Sigmoid colon (tissue), 3 donors: ENCODE results near the gene TMEM214.

ENCODE experiments used
- CTCF ChIP-seq, 4 experiments: fragments of 450-650 bp in 3 of 4; fragments of 200-600 bp in 1 of 4; IDR thresholded peaks; one replicate each; pipeline ENCODE4 v1.5.1; 2016 to 2019; ENCODE audit warnings: antibody characterized with exemption in 4 of 4, mild to moderate bottlenecking in 3 of 4, moderate library complexity in 2 of 4
- POLR2A ChIP-seq, 2 donors: fragments of 450-650 bp; IDR thresholded peaks; one replicate each; pipeline ENCODE4 v1.6.1; 2016; ENCODE audit warnings: antibody characterized with exemption in 2 of 2, mild to moderate bottlenecking in 2 of 2, moderate library complexity in 2 of 2

GRCh38 chr2:26998323-26998722 lies 34.4 kb upstream of the TMEM214 start:
- TF ChIP-seq CTCF (IDR thresholded peaks at IDR 0.05) (no peak), POLR2A (IDR thresholded peaks at IDR 0.05) (no peak)
